Brain microvascular endothelial cell (primary cell): ENCODE data around the gene COMMD4.
"Not testable (repeated sequence)": the region's sequence is repeated elsewhere in the genome, so short reads cannot be mapped to it uniquely, and the experiment has no call there.

ENCODE experiments used
- DNase-seq: peaks from one replicate; pipeline ENCODE4 v3.0.0-alpha.2; 2020
- H3K27ac ChIP-seq: fragments of 250-450 bp; sonication (Bioruptor Pico); 2 replicates; pipeline ENCODE4 v1.5.1; 2020; ENCODE audit warnings: mild to moderate bottlenecking, moderate library complexity
- H3K27me3 ChIP-seq: fragments of 250-450 bp; sonication (Bioruptor Pico); replicated peaks from 2 replicates; pipeline ENCODE4 v1.5.1; 2020; ENCODE audit warnings: mild to moderate bottlenecking
- H3K36me3 ChIP-seq: fragments of 250-450 bp; sonication (Bioruptor Pico); replicated peaks from 2 replicates; pipeline ENCODE4 v1.5.1; 2020; ENCODE audit warnings: mild to moderate bottlenecking
- H3K4me3 ChIP-seq: 2 replicates; pipeline ENCODE4 v1.5.1; 2011; ENCODE audit warnings: low read depth, mild to moderate bottlenecking, control low read depth, low read length, moderate library complexity
- in situ Hi-C: cut with HindIII; loops from 2 replicates; pipeline ENCODE4 v1.10.0; 2017; ENCODE audit warnings: low sequenced_read_pairs, low pct_ligation_motif_present
- TF ChIP-seq, protein P1 (sequence below): IDR thresholded peaks from 2 replicates; pipeline ENCODE4 v1.5.1; 2011; ENCODE audit warnings: low read depth, mild to moderate bottlenecking, moderate library complexity, low read length, control low read depth, inconsistent platforms; ENCODE audit errors: missing control alignments

COMMD4 gene

GRCh38 chr15:75307778-75308390 is 28.0 kb upstream of the COMMD4 start:
- no peak overlapping the region for H3K4me3 ChIP-seq
- H3K27me3 ChIP-seq, result peaks cover 10% of the 10 kb centered on the region
- peak; percentile 18 for DNase-seq
- TF ChIP-seq, protein P1, sequence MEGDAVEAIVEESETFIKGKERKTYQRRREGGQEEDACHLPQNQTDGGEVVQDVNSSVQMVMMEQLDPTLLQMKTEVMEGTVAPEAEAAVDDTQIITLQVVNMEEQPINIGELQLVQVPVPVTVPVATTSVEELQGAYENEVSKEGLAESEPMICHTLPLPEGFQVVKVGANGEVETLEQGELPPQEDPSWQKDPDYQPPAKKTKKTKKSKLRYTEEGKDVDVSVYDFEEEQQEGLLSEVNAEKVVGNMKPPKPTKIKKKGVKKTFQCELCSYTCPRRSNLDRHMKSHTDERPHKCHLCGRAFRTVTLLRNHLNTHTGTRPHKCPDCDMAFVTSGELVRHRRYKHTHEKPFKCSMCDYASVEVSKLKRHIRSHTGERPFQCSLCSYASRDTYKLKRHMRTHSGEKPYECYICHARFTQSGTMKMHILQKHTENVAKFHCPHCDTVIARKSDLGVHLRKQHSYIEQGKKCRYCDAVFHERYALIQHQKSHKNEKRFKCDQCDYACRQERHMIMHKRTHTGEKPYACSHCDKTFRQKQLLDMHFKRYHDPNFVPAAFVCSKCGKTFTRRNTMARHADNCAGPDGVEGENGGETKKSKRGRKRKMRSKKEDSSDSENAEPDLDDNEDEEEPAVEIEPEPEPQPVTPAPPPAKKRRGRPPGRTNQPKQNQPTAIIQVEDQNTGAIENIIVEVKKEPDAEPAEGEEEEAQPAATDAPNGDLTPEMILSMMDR, result peak; percentile 81
- no peaks in the 10 kb centered on the region for H3K36me3 ChIP-seq
- in situ Hi-C loops, result no loop called here
- no peak overlapping the region for H3K27ac ChIP-seq

GRCh38 chr15:75309711-75310110 is 26.2 kb upstream of the COMMD4 start:
- Histone ChIP-seq H3K36me3 (no peaks in the 10 kb centered on the region), H3K27ac (no peak overlapping the region), H3K27me3 (peaks cover 10% of the 10 kb centered on the region), H3K4me3 (no peak overlapping the region)
- TF ChIP-seq, protein P1, result no peak
- in situ Hi-C loops, result no loop called here
- peak; percentile 23 for DNase-seq

DNA sequence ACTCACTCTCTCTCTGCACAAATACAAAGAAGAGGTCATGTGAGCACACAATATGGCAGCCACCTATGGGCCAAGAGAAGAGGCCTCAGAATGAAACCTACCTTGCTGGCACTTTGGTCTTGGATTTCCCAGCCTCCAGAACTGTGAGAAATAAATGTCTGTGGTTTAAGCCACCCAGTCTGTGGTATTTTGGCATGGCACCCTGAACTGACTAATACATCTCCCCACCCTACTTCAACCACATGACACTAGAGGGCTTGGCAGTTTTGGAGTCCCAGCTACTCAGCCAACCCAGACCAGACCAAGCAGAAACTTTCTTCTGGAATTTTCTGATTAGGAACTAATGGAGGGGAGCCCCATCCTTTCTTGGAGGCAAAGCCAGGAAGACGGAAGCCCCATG is 23.3 kb upstream of the COMMD4 start:
- H3K27ac ChIP-seq, H3K36me3 ChIP-seq, H3K4me3 ChIP-seq, H3K27me3 ChIP-seq, in situ Hi-C loops: not testable (repeated sequence)
- peak; percentile 16 for DNase-seq

DNA sequence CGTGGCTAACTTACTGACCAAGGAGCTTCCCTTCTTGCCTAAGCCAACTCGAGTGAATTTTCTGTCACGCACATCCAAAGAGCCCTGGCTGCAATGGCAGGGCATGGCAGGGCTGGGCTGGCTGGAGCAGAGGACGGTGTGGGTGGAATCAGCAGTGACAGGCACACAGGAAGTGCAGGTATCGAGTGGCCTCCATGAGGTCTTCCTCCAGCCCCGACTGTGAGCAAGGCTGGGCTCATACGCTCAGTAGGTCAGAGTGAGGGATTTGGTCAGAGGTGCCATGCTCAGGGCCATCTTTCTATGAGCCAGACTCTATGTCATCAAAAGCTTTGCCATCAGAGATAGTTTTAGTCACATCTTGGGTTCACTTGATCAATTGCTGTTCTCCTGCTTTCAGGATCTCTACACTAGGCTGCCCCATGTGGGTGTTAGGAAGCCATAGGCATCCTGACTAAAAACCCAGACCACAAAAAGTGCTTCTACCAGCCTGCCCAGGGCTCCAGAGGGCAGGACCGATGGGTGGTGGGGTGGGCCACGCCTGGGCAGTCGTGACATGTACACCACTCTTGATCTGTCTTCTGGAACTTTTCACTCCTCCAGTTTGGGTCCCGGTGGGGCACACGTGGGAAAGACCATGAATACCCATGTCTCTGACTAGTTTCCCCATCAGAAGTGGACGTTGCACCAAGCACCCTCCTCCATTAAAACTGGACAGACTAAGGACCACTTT is 22.6 kb upstream of the COMMD4 start:
- H3K27me3 ChIP-seq, result no peaks in the 10 kb centered on the region
- DNase-seq, result no peak
- H3K27ac ChIP-seq, result no peak overlapping the region
- in situ Hi-C loops, result no loop called here
- H3K4me3 ChIP-seq, result no peak overlapping the region
- H3K36me3 ChIP-seq, result no peaks in the 10 kb centered on the region
- TF ChIP-seq, protein P1, result no peak

DNA sequence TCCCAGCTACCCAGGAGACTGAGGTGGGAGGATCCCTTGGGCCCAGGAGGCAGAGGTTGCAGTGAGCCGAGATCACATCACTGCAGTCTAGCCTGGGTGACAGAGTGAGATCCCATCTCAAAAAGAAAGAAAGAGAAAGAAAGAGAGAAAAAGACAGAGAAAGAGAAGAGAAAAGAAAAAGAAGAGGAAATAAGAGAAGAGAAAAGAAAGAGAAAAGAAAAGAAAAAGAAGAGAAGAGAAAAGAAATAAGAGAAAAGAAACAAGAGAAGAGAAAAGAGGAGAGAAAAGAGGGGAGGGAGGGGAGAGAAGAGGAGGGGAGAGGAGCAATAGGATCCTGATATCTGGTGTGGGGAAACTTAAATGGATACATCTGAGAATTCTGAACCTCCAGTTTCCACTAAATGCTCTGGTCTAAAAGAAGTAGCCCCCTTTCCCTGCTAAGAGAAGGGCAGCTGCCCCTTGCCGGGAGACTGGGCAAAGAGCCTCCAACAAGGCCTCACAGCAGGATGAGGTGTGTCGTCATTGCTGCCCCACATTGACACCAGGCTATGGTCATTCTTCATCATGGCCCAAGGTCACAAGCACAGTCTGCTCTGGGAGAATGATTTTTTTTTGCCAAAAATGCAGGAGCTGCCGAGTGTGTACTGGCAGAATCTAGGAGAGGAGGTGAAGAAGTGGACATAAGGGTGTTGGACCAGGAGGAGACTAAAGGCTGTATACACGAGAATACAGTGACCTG is 21.1 kb upstream of the COMMD4 start:
- in situ Hi-C loops, result no loop called here
- TF ChIP-seq, protein P1, result no peak
- Histone ChIP-seq H3K36me3 (no peaks in the 10 kb centered on the region), H3K27ac (no peak overlapping the region), H3K4me3 (no peak overlapping the region), H3K27me3 (no peaks in the 10 kb centered on the region)
- no peak for DNase-seq

DNA sequence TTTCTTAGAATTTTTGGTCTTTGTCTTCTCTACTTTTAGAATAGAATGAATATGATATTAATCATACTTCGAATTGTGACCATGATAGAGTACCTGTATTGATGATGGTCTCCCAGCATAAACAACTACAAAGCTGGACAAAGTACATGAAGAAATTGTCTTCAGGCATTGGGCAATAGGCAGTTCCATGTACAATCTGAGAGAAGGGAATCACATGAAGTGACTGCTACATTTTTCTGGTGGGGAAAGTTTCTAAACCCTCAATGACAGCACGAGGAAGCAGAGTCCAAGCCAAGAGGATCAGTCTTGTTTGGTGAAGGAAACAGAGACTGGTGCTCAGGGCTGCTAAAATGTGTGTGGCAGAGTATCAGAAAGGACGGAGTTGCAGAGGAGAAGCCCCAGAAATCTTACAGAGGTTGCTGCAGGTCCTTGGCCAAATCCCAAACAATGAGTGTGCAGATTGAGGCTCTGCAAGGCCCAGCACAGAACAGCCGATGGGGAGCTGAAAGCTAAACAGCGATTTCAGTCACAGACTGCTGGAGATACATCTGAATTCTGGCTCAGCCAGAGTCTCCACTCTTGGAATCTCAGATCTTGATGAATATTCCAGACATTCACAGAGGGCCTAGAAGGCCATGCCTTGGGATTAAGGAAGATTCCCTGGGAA is 16.5 kb upstream of the COMMD4 start:
- H3K4me3 ChIP-seq, DNase-seq, H3K27me3 ChIP-seq, H3K27ac ChIP-seq, H3K36me3 ChIP-seq, in situ Hi-C loops: not testable (repeated sequence)
